K562 (cell line): ENCODE data around the gene QPRT.

ENCODE experiments used
- HNRNPL ChIP-seq: fragments of 200-400 bp; formaldehyde crosslinking; IDR thresholded peaks from 2 replicates; pipeline ENCODE4 v1.6.1; 2017; ENCODE audit warnings: low read depth, mild to moderate bottlenecking, low read length
- MYNN ChIP-seq, 2 experiments: sonication (generic); formaldehyde crosslinking in 1 of 2; IDR thresholded peaks; 2 replicates each; pipeline versions ENCODE4 v1.5.0 to v1.6.1; 2016 to 2020; ENCODE audit warnings: antibody characterized with exemption in 1 of 2, missing genetic modification reagents in 1 of 2
- PHTF2 ChIP-seq: fragments of 250-450 bp; sonication (Bioruptor Pico); IDR thresholded peaks from 2 replicates; pipeline ENCODE4 v1.5.0; 2021; ENCODE audit warnings: mild to moderate bottlenecking
- REST ChIP-seq, 2 experiments: fragments of 450-650 bp; formaldehyde crosslinking in 1 of 2; IDR thresholded peaks; 2 replicates each; pipeline versions ENCODE4 v1.4.0 to v1.6.1; 2014 to 2020; ENCODE audit warnings: mild to moderate bottlenecking in 2 of 2, borderline replicate concordance in 1 of 2, low read depth in 1 of 2
- TF ChIP-seq, protein P1 (sequence below): sonication (generic); formaldehyde crosslinking; IDR thresholded peaks from 2 replicates; pipeline ENCODE4 v1.8.1; 2022; ENCODE audit warnings: missing genetic modification reagents

- no peak for TF ChIP-seq PHTF2
- TF ChIP-seq, protein P1, sequence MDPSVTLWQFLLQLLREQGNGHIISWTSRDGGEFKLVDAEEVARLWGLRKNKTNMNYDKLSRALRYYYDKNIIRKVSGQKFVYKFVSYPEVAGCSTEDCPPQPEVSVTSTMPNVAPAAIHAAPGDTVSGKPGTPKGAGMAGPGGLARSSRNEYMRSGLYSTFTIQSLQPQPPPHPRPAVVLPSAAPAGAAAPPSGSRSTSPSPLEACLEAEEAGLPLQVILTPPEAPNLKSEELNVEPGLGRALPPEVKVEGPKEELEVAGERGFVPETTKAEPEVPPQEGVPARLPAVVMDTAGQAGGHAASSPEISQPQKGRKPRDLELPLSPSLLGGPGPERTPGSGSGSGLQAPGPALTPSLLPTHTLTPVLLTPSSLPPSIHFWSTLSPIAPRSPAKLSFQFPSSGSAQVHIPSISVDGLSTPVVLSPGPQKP (CRISPR knock-in tag): no peak
- TF ChIP-seq HNRNPL: no peak
- no peak for TF ChIP-seq MYNN (IDR thresholded peaks at IDR 0.05)
- TF ChIP-seq MYNN (CRISPR knock-in tag; IDR thresholded peaks at IDR 0.05): no peak
- no peak for TF ChIP-seq REST (IDR thresholded peaks at IDR 0.05; ENCODE audit: borderline replicate concordance)
- no peak for TF ChIP-seq REST (CRISPR knock-in tag; IDR thresholded peaks at IDR 0.05; ENCODE audit: low read depth)
Observed at GRCh38 chr16:29743475-29743826, 64.5 kb downstream of the QPRT start.
